Lung (tissue), 12 donors: ENCODE results near the gene HNRNPK. TPM values are rescaled to one million over a fixed set of nuclear protein-coding genes. Genes with fewer than 3 reads are reported as not detected.
A peak's percentile ranks its signal among the peaks of the same experiment; 100 is the strongest.

Source experiments
- ATAC-seq: fragments of 200-7000 bp; cut with Tn5 transposase; one replicate; pipeline ENCODE4 v1.9.1; 2020; ENCODE audit warnings: moderate number of reproducible peaks; ENCODE audit not compliant: insufficient read depth, low FRiP score
- DNase-seq, 3 donors: peaks; one replicate each; pipeline ENCODE4 v3.0.0-alpha.2; 2013 to 2017
- H3K27ac ChIP-seq, 2 donors: one replicate each; pipeline ENCODE4 v1.5.1; 2013; ENCODE audit warnings: mild to moderate bottlenecking in 2 of 2, moderate library complexity in 2 of 2, control low read depth in 1 of 2, inconsistent platforms in 1 of 2, low read depth in 1 of 2, low read length in 1 of 2
- H3K27me3 ChIP-seq, 3 donors: one replicate each; pipeline ENCODE4 v1.5.1; 2013; ENCODE audit warnings: low read length in 2 of 3; ENCODE audit not compliant: control insufficient read depth in 3 of 3, insufficient read depth in 3 of 3
- H3K36me3 ChIP-seq, 4 donors: one replicate each; pipeline ENCODE4 v1.5.1; 2013; ENCODE audit warnings: low read length in 4 of 4, mild to moderate bottlenecking in 1 of 4, moderate library complexity in 1 of 4; ENCODE audit not compliant: control insufficient read depth in 4 of 4, insufficient read depth in 4 of 4
- H3K4me1 ChIP-seq, 5 donors: one replicate each; pipeline ENCODE4 v1.5.1; 2013; ENCODE audit warnings: low read length in 5 of 5, mild to moderate bottlenecking in 2 of 5, moderate library complexity in 1 of 5; ENCODE audit not compliant: control insufficient read depth in 5 of 5, insufficient read depth in 5 of 5
- H3K4me3 ChIP-seq: one replicate; pipeline ENCODE4 v1.5.1; 2013; ENCODE audit warnings: mild to moderate bottlenecking, control low read depth, moderate library complexity
- H3K9ac ChIP-seq, 2 donors: one replicate each; pipeline ENCODE4 v1.5.1; 2013; ENCODE audit warnings: low read length in 2 of 2, control low read depth in 1 of 2; ENCODE audit not compliant: insufficient read depth in 1 of 2
- H3K9me3 ChIP-seq, 4 donors: one replicate each; pipeline ENCODE4 v1.5.1; 2013; ENCODE audit warnings: low read length in 3 of 4, mild to moderate bottlenecking in 1 of 4, moderate library complexity in 1 of 4; ENCODE audit not compliant: control insufficient read depth in 4 of 4, insufficient read depth in 3 of 4
- WGBS, 2 donors: extraction: QIAGEN DNeasy Blood & Tissue Kit; methylation state at CpG; one replicate each; pipeline ENCODE4 v1.1.7; 2013; 5-methylcytosine and 5-hydroxymethylcytosine counted together
- polyA plus RNA-seq, 2 donors: library from polyadenylated mRNA; stranded (reverse); fragments of 200-250 nt; gene quantifications; one replicate each; pipeline ENCODE4 v1.2.1, GENCODE V29; 2013
- total RNA-seq, 2 donors: library from RNA; depleted of rRNA in 1 of 2; stranded (reverse); fragments of >200 nt in 1 of 2; gene quantifications; one replicate each; pipeline ENCODE4 v1.2.1, GENCODE V29; 2014 to 2021
- TF ChIP-seq, protein P1 (sequence below): IDR thresholded peaks from 2 replicates; pipeline ENCODE4 v1.5.1; 2012; ENCODE audit warnings: mild to moderate bottlenecking; ENCODE audit errors: control extremely low read depth, extremely low read depth
- donor health status: control.
- donor health status: control.
- donor health status: Bipolar disorder and iron deficiency.
- donor health status: healthy.
- donor health status: DM: yes; HTN: yes; CAD: no.

Gene HNRNPK
- total and polyA plus RNA-seq, 4 donors: 188 to 719 (median 377) TPM

DNA sequence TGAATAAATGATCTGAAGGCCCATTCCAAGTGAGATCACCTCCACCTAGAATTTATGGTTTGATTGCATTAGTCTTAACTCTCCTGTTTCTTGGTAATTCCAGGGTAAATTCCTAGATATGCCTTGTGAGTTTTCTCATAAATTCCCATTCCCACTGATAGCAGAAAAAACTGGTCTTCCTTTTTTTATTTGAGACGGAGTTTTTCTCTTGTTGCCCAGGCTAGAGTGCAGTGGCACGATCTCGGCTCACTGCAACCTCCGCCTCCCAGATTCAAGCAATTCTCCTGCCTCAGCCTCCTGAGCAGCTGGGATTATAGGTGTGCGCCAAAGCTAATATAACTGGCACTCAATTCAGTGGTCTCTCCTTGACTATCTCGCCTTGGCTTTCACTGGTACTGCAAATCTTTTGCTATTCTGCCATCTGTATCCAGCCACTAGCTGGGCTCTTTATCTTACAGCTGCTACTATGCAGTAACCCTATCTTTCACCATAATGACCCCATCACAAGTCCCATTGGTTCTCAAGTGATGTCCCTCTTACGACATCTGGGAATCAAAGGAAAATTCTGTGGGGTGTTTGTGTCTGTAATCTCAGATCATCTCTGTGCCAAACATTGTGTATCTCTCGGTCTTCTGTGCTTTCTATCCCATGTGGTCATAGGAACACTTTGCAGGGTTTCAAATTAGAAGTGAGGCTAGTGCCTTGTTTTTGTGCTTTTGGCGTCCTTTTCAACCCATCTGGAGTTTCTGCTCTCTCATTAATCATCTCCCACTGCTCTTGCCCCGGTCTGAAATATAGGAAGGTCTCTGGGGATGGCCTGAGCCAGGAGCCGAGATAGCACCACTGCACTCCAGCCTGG is 14.4 kb downstream of the HNRNPK start:
- Histone ChIP-seq H3K36me3 (peaks cover 6 to 25% (median 14%) of the 10 kb centered on the region in 4 donors), H3K27me3 (no peaks in the 10 kb centered on the region), H3K4me1 (peaks cover 0 to 5% (median 0%) of the 10 kb centered on the region in 5 donors), H3K9ac (no peak overlapping the region), H3K9me3 (no peaks in the 10 kb centered on the region), H3K4me3 (no peak overlapping the region), H3K27ac (no peak overlapping the region)
- peak in 2 of 3 donors; percentile 58 to 61 for DNase-seq
- TF ChIP-seq, protein P1, sequence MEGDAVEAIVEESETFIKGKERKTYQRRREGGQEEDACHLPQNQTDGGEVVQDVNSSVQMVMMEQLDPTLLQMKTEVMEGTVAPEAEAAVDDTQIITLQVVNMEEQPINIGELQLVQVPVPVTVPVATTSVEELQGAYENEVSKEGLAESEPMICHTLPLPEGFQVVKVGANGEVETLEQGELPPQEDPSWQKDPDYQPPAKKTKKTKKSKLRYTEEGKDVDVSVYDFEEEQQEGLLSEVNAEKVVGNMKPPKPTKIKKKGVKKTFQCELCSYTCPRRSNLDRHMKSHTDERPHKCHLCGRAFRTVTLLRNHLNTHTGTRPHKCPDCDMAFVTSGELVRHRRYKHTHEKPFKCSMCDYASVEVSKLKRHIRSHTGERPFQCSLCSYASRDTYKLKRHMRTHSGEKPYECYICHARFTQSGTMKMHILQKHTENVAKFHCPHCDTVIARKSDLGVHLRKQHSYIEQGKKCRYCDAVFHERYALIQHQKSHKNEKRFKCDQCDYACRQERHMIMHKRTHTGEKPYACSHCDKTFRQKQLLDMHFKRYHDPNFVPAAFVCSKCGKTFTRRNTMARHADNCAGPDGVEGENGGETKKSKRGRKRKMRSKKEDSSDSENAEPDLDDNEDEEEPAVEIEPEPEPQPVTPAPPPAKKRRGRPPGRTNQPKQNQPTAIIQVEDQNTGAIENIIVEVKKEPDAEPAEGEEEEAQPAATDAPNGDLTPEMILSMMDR: no peak
- ATAC-seq: no peak
- 76% methylated on average over 11 of the region's 11 CpGs for WGBS, 2 donors

DNA sequence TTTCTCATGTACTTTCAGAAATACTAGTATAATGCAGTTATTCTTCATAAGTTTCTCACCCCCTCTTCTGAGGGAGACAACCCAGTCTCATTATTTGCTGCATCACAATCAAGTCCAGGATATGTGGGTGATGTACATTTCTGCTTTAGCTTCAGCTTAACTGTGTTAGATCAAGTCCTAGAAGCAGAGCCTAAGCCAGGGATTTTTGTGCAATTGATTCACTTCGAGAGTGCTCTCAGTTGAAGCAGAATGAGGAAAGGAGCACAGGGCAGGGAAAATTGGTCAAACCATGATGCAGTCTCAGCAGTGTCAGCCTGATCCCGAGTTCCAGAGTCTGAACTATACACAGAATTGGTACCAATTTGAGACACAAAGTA is 15.1 kb downstream of the HNRNPK start:
- H3K27ac ChIP-seq: no peak overlapping the region
- H3K9me3 ChIP-seq: no peaks in the 10 kb centered on the region
- no peak for ATAC-seq
- H3K4me3 ChIP-seq: no peak overlapping the region
- H3K9ac ChIP-seq: no peak overlapping the region
- 67 to 69% methylated on average over 2 of the region's 2 CpGs for WGBS, 2 donors
- no peaks in the 10 kb centered on the region for H3K27me3 ChIP-seq
- TF ChIP-seq, protein P1: no peak
- H3K36me3 ChIP-seq: peaks cover 6 to 20% (median 10%) of the 10 kb centered on the region in 4 donors
- H3K4me1 ChIP-seq: peaks cover 0 to 5% (median 0%) of the 10 kb centered on the region in 5 donors
- DNase-seq: no peak

DNA sequence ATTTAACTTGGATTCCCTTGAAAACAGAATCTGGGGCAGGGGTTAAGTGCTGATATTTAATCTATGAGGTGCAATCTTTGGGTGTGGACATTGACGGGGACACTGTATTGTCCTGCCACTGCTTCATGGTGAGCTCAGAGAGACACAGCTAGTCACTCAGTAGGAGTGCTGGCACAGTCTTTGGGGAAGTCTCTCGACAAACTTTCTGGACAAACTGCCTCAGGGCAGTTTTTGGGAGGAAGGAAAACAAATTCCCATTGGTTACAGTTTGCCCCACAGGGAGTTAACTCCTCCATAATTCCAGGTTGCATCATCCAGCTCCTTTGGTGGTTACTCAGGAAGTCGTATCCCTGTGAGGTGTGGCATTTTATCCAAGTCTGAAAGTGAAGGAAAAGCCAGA is 17.9 kb downstream of the HNRNPK start:
- TF ChIP-seq, protein P1: no peak
- Histone ChIP-seq H3K9ac (no peak overlapping the region), H3K36me3 (peaks cover 0 to 5% (median 3%) of the 10 kb centered on the region in 4 donors), H3K4me3 (no peak overlapping the region), H3K9me3 (no peaks in the 10 kb centered on the region), H3K4me1 (peaks cover 0 to 6% (median 2%) of the 10 kb centered on the region in 5 donors), H3K27ac (no peak overlapping the region), H3K27me3 (no peaks in the 10 kb centered on the region)
- DNase-seq (no peak), ATAC-seq (no peak)
- whole genome bisulfite sequencing, 2 donors: 58 to 68% methylated on average over 3 of the region's 3 CpGs
